Endothelial cell of umbilical vein (primary cell): ENCODE measurements around the gene EDC4. TPM values are rescaled to one million over a fixed set of nuclear protein-coding genes. Genes with fewer than 3 reads are reported as not detected.
A peak's percentile ranks its signal among the peaks of the same experiment; 100 is the strongest.

Experiments used
- BruUV-seq: library from RNA; stranded (reverse); fragments of 400-500 nt; replicated peaks from 2 replicates; lab custom pipeline; 2021; lab: Mats Ljungman, UMichigan
- CTCF ChIA-PET: fragments of 300-600, 350-600 bp; sonication (Branson Sonifier 250); formaldehyde crosslinking; loops from one replicate; lab custom pipeline; 2021; ENCODE audit warnings: antibody characterized with exemption, inconsistent platforms; lab: Charles Lee
- POLR2A ChIA-PET: fragments of 300-600, 350-600 bp; sonication (Branson Sonifier 250); formaldehyde crosslinking; loops from one replicate; lab custom pipeline; 2021; ENCODE audit warnings: antibody characterized with exemption, inconsistent platforms; lab: Charles Lee
- DNase-seq: peaks from one replicate; pipeline ENCODE4 v3.0.0-alpha.2; 2011; ENCODE audit warnings: low read depth, low spot score
- FAIRE-seq: peaks from 2 replicates; lab custom pipeline; 2011; peaks lifted over from hg19 to GRCh38; lab: Jason Lieb, UNC
- H2AFZ ChIP-seq: 2 replicates; pipeline ENCODE4 v1.6.0; 2012; ENCODE audit warnings: low read depth, low read length, control low read depth, inconsistent platforms
- H3K27ac ChIP-seq: 2 replicates; pipeline ENCODE4 v1.5.1; 2011; ENCODE audit warnings: low read depth, mild to moderate bottlenecking, control low read depth, low read length, moderate library complexity; ENCODE audit not compliant: insufficient read depth
- H3K27me3 ChIP-seq, 2 experiments: 2 replicates each; pipeline versions ENCODE4 v1.6.0 to v1.6.1; 2011; ENCODE audit warnings: low read length in 2 of 2, mixed read lengths in 1 of 2; ENCODE audit not compliant: control insufficient read depth in 2 of 2, insufficient read depth in 2 of 2
- H3K36me3 ChIP-seq, 2 experiments: 2 replicates in 1 of 2; 3 replicates in 1 of 2; pipeline ENCODE4 v1.5.1; 2011; ENCODE audit warnings: low read length in 2 of 2, mild to moderate bottlenecking in 1 of 2, moderate library complexity in 1 of 2; ENCODE audit not compliant: control insufficient read depth in 2 of 2, insufficient read depth in 2 of 2; ENCODE audit errors: extremely low read depth in 1 of 2
- H3K4me1 ChIP-seq: 3 replicates; pipeline ENCODE4 v1.5.1; 2011; ENCODE audit warnings: mild to moderate bottlenecking, low read length; ENCODE audit not compliant: control insufficient read depth, insufficient read depth; ENCODE audit errors: extremely low read depth
- H3K4me2 ChIP-seq: 2 replicates; pipeline ENCODE4 v1.6.1; 2011; ENCODE audit warnings: low read length, control low read depth, mixed read lengths; ENCODE audit not compliant: insufficient read depth
- H3K4me3 ChIP-seq, 3 experiments: fragments of 200-600 bp in 1 of 3; sonication (generic), shearing (Covaris generic) in 1 of 3; replicated peaks in 1 of 3; 2 replicates each; pipeline ENCODE4 v1.5.1; 2011 to 2016; ENCODE audit warnings: control low read depth in 3 of 3, low read length in 3 of 3, mild to moderate bottlenecking in 2 of 3, inconsistent platforms in 1 of 3, low read depth in 1 of 3, moderate library complexity in 1 of 3; ENCODE audit not compliant: insufficient read depth in 1 of 3
- H3K79me2 ChIP-seq: 2 replicates; pipeline ENCODE4 v1.6.0; 2012; ENCODE audit warnings: low read length, inconsistent platforms; ENCODE audit not compliant: control insufficient read depth, insufficient read depth
- H3K9ac ChIP-seq: replicated peaks from 2 replicates; pipeline ENCODE3; 2011; ENCODE audit warnings: low read length, control low read depth; ENCODE audit not compliant: insufficient read depth; ENCODE audit errors: extremely low read depth
- H3K9me1 ChIP-seq: replicated peaks from 3 replicates; pipeline ENCODE4 v1.6.0; 2011; ENCODE audit warnings: mild to moderate bottlenecking, low read length; ENCODE audit not compliant: control insufficient read depth, insufficient read depth; ENCODE audit errors: extremely low read depth
- H3K9me3 ChIP-seq: replicated peaks from 2 replicates; pipeline ENCODE4 v1.5.1; 2012; ENCODE audit warnings: low read length, inconsistent platforms; ENCODE audit not compliant: control insufficient read depth, insufficient read depth
- H4K20me1 ChIP-seq: replicated peaks from 2 replicates; pipeline ENCODE3; 2011; ENCODE audit warnings: mild to moderate bottlenecking, low read length; ENCODE audit not compliant: control insufficient read depth, insufficient read depth; ENCODE audit errors: extremely low read depth
- EZH2 ChIP-seq: IDR thresholded peaks from 2 replicates; pipeline ENCODE4 v1.6.1; 2012; ENCODE audit warnings: borderline replicate concordance, low read depth, mild to moderate bottlenecking, moderate library complexity, low read length, inconsistent platforms; ENCODE audit not compliant: severe bottlenecking
- FOS ChIP-seq: IDR thresholded peaks from 2 replicates; pipeline ENCODE4 v1.6.1; 2011; ENCODE audit warnings: mild to moderate bottlenecking, low read length, moderate library complexity, borderline replicate concordance; ENCODE audit not compliant: insufficient read depth
- GATA2 ChIP-seq: IDR thresholded peaks from 2 replicates; pipeline ENCODE4 v1.7.0; 2011; ENCODE audit warnings: low read depth, mild to moderate bottlenecking, moderate library complexity, mixed read lengths, low read length; ENCODE audit not compliant: insufficient read length, insufficient read depth
- JUN ChIP-seq: IDR thresholded peaks from 2 replicates; pipeline ENCODE4 v1.6.1; 2011; ENCODE audit warnings: borderline replicate concordance, low read depth; ENCODE audit not compliant: insufficient read length, insufficient read depth
- MYC ChIP-seq: IDR thresholded peaks from one replicate; pipeline ENCODE4 v1.6.1; 2011; ENCODE audit warnings: mild to moderate bottlenecking, low read depth, low read length
- POLR2A ChIP-seq: IDR thresholded peaks from 2 replicates; pipeline ENCODE4 v1.6.1; 2012; ENCODE audit warnings: low read depth, mild to moderate bottlenecking, control low read depth, low read length
- POLR2AphosphoS5 ChIP-seq: IDR thresholded peaks from 2 replicates; pipeline ENCODE4 v1.6.1; 2012; ENCODE audit warnings: low read depth, mild to moderate bottlenecking, control low read depth, low read length, moderate library complexity; ENCODE audit not compliant: insufficient read depth
- dilution Hi-C: fragments of 300-500 bp; cut with MboI; formaldehyde crosslinking; loops from one replicate; pipeline ENCODE4 v1.15.0; 2019; ENCODE audit warnings: low sequenced_read_pairs; ENCODE audit not compliant: extremely low pct_ligation_motif_present
- intact Hi-C: fragments of 100-400 bp; cut with micrococcal nuclease; formaldehyde crosslinking; loops from one replicate; pipeline ENCODE4 v1.10.0; 2022
- polyA plus RNA-seq, 4 experiments: library from polyadenylated mRNA; depleted of rRNA in 3 of 4; stranded (reverse) in 3 of 4; unstranded in 1 of 4; fragments of >200 nt; gene quantifications; 2 replicates each; pipeline versions ENCODE4 v1.2.1 to v1.2.3, GENCODE V29; 2011 to 2012; ENCODE audit warnings: missing spikeins in 1 of 4
- total RNA-seq: library from RNA; stranded (reverse); gene quantifications from 2 replicates; pipeline ENCODE4 v1.2.3, GENCODE V29; 2021
- TF ChIP-seq, protein P1 (sequence below), 2 donors: IDR thresholded peaks; 1 replicate in 1 of 2; 2 replicates in 1 of 2; pipeline ENCODE4 v1.5.1; 2011; ENCODE audit warnings: low read length in 2 of 2, mild to moderate bottlenecking in 2 of 2, moderate library complexity in 2 of 2, control low read depth in 1 of 2, inconsistent platforms in 1 of 2, low read depth in 1 of 2; ENCODE audit not compliant: insufficient read depth in 1 of 2; ENCODE audit errors: extremely low read depth in 1 of 2
- TF ChIP-seq, protein P2 (sequence below): IDR thresholded peaks from 2 replicates; pipeline ENCODE4 v1.6.1; 2011; ENCODE audit not compliant: insufficient read depth, insufficient read length

The EDC4 gene
- total and polyA plus RNA-seq, 2 donors (not counting 3 experiments of a cell fraction or from before 2014, with no cell fraction given) = 57.5 to 81.2 TPM

DNA sequence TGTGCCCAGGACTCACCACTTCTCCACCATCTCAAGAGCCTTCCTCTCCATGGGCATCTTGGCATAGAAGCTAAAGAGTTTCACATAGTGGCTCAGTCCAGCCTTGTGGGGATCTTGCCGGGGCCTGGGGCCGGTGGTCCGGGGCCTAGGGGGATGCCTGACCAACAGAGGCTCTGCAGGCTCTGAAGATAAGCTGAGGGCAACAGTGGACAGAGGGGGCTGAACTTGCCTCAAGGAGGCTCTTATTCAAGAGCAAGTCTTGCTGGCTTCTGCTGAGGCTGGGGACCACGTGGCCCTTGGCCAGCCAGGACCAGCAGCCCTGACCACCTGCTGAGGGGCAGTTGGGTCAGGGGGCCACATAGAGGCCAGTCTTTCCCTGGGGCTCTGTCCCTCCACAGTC lies 44.2 kb upstream of the EDC4 start:
- Histone ChIP-seq H3K27me3 (no peaks in the 10 kb centered on the region), H3K27ac (no peak overlapping the region), H2AFZ (no peak overlapping the region), H3K36me3 (peaks cover 4 to 37% of the 10 kb centered on the region in 2 experiments), H3K9me1 (no peaks in the 10 kb centered on the region), H3K4me2 (no peak overlapping the region), H3K9me3 (no peaks in the 10 kb centered on the region), H3K79me2 (peaks cover 11% of the 10 kb centered on the region), H4K20me1 (no peaks in the 10 kb centered on the region), H3K9ac (no peak overlapping the region), H3K4me1 (peaks cover 7% of the 10 kb centered on the region), H3K4me3 (no peak overlapping the region)
- no peak for FAIRE-seq
- DNase-seq = no peak
- no TSS peak for BruUV-seq
- TF ChIP-seq, protein P1, sequence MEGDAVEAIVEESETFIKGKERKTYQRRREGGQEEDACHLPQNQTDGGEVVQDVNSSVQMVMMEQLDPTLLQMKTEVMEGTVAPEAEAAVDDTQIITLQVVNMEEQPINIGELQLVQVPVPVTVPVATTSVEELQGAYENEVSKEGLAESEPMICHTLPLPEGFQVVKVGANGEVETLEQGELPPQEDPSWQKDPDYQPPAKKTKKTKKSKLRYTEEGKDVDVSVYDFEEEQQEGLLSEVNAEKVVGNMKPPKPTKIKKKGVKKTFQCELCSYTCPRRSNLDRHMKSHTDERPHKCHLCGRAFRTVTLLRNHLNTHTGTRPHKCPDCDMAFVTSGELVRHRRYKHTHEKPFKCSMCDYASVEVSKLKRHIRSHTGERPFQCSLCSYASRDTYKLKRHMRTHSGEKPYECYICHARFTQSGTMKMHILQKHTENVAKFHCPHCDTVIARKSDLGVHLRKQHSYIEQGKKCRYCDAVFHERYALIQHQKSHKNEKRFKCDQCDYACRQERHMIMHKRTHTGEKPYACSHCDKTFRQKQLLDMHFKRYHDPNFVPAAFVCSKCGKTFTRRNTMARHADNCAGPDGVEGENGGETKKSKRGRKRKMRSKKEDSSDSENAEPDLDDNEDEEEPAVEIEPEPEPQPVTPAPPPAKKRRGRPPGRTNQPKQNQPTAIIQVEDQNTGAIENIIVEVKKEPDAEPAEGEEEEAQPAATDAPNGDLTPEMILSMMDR (IDR thresholded peaks at IDR 0.05; ENCODE audit: extremely low read depth in 1 of 2, insufficient read depth in 1 of 2, low read depth in 1 of 2, low read length in 2 of 2) = no peak
- TF ChIP-seq EZH2 = no peak
- dilution Hi-C loops = no loop called here
- POLR2A ChIA-PET = no interaction called here
- intact Hi-C loops = no loop called here
- CTCF ChIA-PET = interaction anchor here (0.8 to 3.9 kb wide), 2 partner anchors 12 to 13 kb away, joined by 4 to 31 read pairs; no protein-coding TSS in a partner anchor

DNA sequence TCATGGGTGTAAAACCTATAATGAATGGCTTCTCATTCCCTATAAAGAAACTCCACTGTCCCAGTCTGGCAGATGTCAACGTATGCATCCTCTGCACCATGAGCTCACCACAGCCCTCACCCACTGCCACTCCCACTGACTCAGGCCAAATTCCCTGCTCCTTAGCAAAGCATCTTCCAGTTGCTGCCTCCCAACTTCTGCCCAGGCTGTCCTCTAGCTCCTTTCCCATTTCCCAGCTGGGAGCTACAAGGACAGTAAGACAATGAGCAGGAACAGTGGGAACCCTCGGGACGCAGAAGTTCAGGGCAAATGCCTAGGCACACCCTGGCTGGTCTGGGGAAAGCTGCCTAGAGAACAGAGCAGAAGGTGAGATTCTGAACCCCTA lies 39.8 kb upstream of the EDC4 start:
- Histone ChIP-seq H2AFZ (peak overlapping the region; percentile 36), H3K36me3 (peaks cover 4 to 30% of the 10 kb centered on the region in 2 experiments), H4K20me1 (no peaks in the 10 kb centered on the region), H3K9me3 (no peaks in the 10 kb centered on the region), H3K27ac (peak overlapping the region; percentile 29), H3K9me1 (no peaks in the 10 kb centered on the region), H3K4me2 (peak overlapping the region; percentile 78), H3K27me3 (no peaks in the 10 kb centered on the region), H3K4me3 (peak overlapping the region; percentile 33 to 69 (median 68)), H3K9ac (peak overlapping the region; percentile 70), H3K79me2 (peaks cover 11% of the 10 kb centered on the region), H3K4me1 (peaks cover 7% of the 10 kb centered on the region)
- intact Hi-C loops = loop anchor here (1.0 kb wide), 1 partner anchor 13 kb away; the partner anchor contains the start of gene NUTF2
- ChIA-PET CTCF (interaction anchor here (0.7 to 2.3 kb wide), 10 partner anchors 11 to 311 kb away, joined by 4 to 35 read pairs (median 6); partner anchors contain the start of genes CENPT, RANBP10 and TSNAXIP1), POLR2A (no interaction called here)
- DNase-seq = no peak
- dilution Hi-C loops = no loop called here
- TF ChIP-seq GATA2 (no peak), FOS (no peak), POLR2AphosphoS5 (no peak), JUN (no peak), MYC (no peak), EZH2 (no peak), POLR2A (no peak)
- TF ChIP-seq, protein P2, sequence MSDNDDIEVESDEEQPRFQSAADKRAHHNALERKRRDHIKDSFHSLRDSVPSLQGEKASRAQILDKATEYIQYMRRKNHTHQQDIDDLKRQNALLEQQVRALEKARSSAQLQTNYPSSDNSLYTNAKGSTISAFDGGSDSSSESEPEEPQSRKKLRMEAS = no peak
- TF ChIP-seq, protein P1 (IDR thresholded peaks at IDR 0.05; ENCODE audit: extremely low read depth in 1 of 2, insufficient read depth in 1 of 2, low read depth in 1 of 2, low read length in 2 of 2) = no peak
- BruUV-seq = no TSS peak
- FAIRE-seq = peak; percentile 52
